Iris pigment epithelial cell (primary cell): Measurements from ENCODE around the gene SOAT1.
"Not testable (repeated sequence)": the region's sequence is repeated elsewhere in the genome, so short reads cannot be mapped to it uniquely, and the experiment has no call there.

Experiments used
- DNase-seq: peaks from one replicate; pipeline ENCODE4 v3.0.0-alpha.2; 2011; ENCODE audit warnings: low read depth

The SOAT1 gene

DNA sequence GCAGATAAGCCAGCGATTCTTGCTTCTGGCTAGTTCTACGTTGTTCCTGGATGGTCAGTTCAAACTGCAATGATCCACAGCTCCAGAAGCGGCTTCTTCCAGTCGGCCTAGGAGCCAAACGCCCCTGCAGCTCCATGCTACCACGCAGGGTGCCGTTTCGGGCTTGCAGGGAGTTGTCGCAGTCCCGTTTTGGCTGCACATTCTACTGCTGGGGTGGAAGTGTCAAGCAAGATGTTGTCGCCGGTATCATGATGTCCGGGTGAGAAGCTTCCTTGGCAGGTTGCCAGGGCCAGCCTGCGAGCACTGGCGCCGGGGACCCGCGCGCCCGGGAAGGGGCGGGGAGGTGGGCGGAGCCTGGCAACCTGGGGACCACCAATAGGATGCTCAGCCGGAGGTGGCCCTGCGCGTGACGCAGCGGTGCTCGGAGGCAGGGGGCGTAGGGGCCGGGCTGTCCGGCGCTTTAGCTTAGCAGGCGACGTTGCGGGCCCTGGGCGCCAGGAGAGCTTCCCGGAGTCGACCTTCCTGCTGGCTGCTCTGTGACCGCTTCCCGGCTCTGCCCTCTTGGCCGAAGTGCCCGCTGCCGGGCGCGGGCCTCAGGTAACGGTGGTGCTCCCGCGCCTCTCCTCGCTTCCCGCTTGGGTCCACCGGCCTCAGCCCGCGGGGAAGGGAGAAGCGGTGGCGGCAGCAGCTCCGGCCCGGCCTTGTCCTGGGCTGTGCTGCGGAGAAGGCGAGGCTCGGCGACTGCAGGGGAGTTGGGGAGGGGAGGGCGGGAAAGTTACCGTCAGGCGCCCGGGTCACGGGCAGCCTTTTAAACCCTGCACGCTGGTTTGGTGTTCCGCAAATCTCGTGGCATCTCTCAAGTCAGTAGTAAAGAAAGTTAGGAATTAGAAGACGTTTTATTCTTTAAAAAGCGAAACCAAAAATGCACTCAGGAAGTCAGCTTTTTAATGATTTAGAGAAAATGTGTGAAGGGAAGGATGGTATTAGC, at the start of gene SOAT1:
Gene SOAT1 (plus strand): TSS at position 458 of the 988 bp plus-strand sequence. CDS start 8,888 bp downstream, outside the sequence.
- DNase-seq, result peak; percentile 81

DNA sequence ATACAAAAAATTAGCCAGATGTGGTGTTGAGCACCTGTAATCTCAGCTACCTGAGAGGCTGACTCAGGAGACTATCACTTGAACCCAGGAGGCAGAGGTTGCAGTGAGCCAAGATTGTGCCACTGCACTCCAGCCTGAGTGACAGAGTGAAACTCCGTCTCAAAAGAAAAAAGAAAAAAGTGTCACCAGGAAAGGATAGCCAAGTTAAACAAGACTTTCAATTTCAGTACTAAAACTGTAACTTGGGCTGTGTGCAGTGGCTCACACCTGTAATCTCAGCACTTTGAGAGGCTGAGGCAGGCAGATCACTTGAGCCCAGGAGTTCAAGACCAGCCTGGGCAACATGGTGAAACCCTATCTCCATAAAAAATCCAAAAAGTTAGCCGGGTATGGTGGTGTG, 48.2 kb upstream of the SOAT1 start:
- DNase-seq, result not testable (repeated sequence)

GRCh38 chr1:179247923-179248322, 45.7 kb upstream of the SOAT1 start:
- no peak for DNase-seq

DNA sequence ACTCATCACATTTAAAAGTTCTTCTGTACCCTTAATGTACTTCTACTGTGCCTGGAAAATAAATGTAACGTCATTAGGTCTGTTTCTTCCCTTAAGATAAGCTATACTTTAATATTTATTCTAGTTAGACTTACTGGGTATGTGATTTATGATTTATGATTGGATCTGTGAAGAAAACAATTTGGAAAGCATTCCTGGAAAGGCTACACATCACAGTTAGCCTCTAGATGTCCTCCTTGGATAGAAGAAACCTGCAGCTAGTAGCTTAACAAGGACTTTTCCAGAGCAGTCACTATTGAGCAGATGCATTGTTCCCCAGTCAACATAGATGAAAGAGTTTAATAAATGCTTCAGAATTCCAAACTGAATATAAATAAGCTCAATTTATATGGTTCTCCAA, 41.9 kb upstream of the SOAT1 start:
- DNase-seq, result peak; percentile 59

DNA sequence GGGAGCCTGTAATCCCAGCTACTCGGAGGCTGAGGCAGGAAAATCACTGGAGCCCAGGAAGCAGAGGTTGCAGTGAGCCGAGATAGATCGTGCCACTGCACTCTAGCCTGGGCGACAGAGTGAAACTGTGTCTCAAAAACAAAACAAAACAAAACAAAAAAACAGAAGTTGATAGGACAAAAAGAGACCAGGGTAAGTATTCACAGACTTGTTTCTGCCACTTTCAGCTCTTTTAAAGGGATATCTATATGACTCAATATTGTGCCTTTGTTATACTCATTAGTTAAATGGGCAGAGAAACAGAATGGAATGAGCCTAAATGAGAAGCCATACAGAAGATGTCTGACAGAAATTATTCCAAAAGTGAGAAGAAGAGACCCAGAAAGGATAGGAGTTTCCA, 41.0 kb upstream of the SOAT1 start:
- no peak for DNase-seq

DNA sequence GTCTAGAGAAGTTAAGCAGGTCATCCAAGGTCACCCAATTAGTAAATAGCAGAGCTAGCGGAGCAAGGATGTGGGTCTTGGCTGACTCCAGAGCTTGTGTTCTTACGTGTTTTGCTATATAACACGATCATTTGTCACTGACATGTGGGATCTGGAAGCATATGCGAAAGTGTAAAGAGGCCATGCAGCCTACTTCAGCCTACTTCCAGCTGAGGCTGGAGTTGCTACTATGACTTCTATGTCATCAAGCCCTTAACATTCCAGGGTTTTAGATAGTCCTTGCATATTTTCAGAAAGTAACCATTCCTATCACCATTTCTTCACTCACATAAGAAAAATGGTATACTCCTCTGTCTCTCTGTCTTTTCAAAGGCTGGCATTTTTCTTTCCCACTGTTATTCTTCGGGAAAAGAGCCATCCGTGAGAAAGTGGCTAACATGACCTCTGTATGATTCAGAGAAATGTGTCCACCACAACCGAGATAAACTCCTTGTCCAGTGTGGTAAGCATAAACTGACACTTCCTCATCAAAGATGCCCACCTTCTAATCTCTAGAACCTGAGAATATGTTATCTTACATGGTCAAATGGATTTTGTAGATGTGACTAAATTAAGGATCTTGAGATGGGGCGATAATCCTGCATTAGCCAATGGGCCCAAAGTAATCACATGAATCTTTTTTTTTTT, 40.2 kb upstream of the SOAT1 start:
- no peak for DNase-seq

DNA sequence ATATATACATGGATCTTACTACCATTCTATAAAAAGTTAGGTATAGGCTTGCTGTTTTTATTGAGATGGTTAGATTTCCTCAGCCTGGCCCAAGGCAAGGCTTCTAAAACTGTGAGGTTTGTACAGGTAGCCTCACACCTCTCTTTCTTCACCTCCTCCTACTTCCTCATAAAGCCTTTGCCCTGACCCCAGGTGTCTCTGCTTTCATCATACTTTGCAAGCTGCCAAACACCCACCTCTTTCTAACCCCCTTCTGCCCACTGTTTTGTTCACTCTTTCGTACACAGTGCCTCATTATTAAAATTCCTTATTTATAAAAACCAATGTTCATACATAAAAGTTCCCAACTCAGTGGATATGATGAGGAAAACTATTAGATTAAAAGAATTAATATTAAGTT, 31.4 kb upstream of the SOAT1 start:
- no peak for DNase-seq

DNA sequence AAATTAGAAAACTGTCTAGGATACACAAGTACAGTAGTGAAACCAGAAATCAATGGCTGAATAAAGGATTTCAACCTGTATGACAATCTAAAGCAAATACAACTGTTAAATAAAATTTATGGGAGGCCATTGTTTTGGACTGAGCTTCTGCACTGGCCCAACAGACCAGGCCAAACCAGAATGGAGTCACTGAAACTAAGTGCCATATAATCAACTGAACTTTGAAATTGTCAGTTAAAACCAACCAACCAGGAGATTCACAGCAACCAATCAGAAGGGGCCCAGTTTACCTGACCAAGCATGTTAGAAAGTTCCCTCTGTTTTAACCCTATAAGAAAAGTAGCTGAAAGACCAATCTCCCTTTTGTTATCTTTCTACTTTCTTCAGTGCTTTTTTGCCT, 30.5 kb upstream of the SOAT1 start:
- no peak for DNase-seq

DNA sequence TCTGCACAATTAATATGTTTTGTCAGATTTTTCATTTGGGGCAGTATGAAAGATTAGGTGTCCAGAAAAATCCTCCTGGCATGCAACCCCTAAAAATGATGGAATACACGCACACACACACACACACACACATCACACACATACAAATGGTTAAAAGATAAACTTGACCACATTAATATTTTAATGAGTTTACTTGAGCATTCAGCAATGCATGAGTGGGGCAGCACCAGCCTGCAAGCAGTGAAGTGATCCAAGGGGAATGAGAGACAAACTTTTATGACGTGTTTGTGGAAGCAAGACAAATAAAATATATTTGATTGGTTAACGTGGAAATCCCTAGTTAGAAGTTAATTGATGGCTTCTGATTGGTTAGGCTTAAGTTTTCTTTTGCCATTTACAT, 29.1 kb upstream of the SOAT1 start:
- DNase-seq, result no peak

DNA sequence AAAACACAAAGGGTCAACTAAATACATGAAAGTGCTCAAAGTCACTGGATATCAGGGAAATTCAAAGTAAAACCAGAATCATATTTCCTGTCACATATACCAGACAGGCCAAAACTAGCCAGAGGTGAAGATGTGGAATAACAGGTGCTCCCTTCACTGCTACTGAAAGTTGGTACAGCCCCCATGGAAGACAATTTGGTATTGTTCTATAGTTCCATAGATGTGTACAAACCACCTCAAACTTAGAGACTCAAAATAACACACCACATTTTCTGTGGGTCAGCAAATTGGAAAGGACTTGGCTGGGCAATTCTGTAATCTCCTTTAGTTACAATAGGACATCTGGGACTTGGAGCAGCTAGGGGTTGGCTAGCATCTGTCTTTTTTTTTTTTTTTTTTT, 24.5 kb upstream of the SOAT1 start:
- no peak for DNase-seq

DNA sequence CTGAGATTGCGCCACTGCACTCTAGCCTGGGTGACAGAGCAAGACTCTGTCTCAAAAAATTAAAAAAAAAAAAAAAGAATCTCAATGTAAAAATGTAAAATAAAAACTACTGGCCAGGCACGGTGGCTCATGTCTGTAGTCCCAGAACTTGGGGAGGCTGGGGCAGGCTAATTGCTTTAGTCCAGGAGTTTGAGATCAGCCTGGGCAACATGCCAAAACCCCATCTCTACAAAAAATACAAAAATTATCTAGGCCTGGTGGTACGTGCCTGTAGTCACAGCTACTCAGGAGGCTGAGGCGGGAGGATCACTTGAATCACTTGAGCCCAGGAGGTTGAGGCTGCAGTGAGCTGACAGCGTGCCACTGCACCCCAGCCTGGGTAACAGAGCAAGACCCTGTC, 19.2 kb upstream of the SOAT1 start:
- DNase-seq, result not testable (repeated sequence)

DNA sequence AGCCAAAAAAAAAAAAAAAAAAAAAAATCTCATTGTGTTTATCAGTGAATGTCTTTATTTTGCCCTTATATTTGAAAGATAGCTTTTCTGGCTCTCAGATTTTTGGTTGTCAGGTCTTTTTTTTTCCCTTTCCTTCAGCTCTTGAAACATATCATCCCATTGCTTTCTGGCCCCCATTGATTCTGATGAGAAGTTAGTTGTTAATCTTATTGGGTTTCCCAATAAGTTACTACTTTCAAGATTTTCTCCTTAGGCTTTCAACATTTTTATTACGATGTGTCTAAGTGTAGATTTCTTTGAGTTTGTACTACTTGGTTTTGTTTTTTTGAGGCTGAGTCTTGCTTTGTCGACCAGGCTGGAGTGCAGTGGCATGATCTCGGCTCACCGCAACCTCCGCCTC, 14.7 kb upstream of the SOAT1 start:
- no peak for DNase-seq

- no peak for DNase-seq
Observed at GRCh38 chr1:179283992-179284391, 9.6 kb upstream of the SOAT1 start.

DNA sequence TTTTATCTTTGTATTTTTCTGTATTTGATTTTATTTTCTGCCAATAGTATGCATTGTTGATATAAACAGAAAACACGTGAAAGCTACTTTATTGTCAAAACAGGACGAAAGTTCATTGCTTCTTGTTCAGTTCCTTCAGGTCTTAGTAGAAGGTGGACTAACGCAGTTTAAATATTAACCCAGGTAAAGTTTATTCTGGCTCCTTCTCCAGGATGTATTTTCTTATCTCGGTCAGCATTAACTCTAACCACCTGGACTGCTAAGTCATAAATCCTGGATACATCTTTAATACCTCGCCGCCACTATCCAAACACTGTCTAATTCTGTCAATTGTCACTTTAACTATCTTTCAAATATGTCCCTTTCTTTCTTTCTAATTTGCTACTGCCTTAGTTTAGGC, 5.7 kb upstream of the SOAT1 start:
- no peak for DNase-seq

DNA sequence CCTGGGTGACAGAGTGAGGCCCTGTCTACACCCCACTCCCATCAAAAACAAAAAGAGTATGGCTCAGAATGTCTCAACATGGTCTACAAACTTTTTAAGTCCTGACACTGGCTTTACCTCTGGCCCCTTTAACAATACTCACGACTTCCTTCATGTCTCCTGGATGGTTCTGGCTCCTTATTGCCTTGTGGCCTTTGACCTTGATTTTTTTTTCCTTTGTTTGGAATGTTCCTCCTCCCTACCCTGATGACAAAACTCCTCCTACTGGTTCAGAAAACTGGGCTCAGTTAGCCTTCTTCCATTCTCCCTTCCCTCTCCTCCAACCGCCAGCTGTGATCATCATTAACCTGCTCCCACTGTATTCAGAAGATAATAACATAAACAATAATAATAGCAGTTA, 4.6 kb upstream of the SOAT1 start:
- DNase-seq, result no peak

GRCh38 chr1:179295164-179295755, 1.7 kb downstream of the SOAT1 start:
- DNase-seq, result no peak

DNA sequence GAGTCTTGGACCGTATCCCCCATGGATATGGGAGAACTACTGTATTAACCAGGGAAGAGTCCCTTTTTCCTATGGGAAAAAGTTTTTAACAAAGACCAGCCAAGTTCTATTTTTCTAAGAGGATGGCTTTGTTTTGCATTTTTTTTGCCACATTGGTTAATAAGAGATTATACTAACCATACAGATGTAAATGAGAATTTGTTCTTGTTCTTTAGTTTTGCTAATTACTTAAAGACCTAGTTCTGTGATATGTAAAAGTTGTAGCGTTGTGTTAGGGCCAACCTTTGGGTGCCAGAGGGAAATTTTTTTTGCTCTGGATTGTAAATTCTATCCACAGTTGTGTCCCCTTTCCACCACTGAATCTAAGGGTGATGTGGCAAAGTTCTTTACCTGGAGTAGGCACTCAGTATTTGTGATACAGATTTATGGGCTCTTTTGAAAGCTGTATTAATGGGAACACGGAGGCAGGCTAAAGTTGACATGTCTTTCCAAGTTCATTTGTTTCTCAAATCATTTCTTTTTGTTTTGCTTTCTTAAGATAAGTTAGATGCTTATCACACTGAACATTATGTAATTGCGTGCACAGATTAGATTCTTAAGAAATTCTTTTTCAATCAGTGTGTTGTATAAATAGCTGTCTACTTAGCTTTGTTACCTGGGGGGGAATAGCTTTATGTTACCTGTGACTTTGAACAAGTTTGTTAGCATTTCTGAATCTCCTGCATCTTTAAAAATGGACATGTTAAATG, 2.9 kb downstream of the SOAT1 start:
- no peak for DNase-seq

DNA sequence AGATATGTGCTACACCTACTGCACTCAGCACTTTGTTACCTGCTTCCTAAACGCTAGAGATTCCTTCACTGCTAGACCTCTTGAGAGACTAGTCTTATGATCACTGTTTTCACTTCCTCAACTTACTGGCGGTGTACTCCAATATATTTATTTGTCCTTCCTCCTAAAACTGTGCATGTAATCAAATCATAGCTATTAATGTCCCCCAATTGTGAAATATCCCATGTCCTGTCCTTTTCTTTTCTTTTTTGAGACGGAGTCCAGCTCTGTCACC, 3.4 kb downstream of the SOAT1 start:
- no peak for DNase-seq

- DNase-seq, result no peak
Observed at GRCh38 chr1:179298952-179299351, 5.4 kb downstream of the SOAT1 start.

- no peak for DNase-seq
Observed at GRCh38 chr1:179300112-179300511, 6.5 kb downstream of the SOAT1 start.

- DNase-seq, result peak; percentile 41
Observed at GRCh38 chr1:179302070-179302469, 8.5 kb downstream of the SOAT1 start.

DNA sequence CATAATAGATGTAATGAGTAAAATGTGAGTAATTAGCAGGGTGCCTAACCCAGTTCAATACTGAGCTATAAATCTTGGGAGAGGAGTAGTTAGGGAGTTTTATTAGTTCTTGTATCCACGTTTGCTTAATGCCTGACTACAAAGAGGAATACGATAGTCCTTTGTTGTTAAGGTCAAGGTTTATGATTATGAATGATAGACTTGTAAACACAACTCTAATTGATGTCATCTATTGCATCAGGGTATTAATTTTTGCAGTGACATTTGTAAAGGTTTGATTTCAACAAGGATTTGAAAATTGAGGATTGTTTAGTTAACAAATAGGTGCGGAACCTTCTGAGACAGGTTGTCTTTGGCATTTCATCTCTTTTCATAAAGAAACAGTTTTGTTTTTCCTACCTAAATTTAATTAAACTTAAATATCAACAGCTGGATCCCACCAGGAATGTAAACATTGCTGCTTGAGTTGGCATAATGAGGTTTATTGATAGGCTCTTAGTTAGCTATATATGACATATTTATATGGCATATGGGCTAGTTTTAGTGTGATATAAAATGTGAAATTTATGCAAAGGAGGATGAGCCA, 9.7 kb downstream of the SOAT1 start:
- DNase-seq, result no peak
